Stimulated activated CD4-positive, alpha-beta T cell treated with anti-CD3 and anti-CD28 coated beads, TNF-alpha, amount 100 ng/mL, for 4 hours (primary cell): ENCODE results near the gene ASAH2.
"Not testable (repeated sequence)": the region's sequence is repeated elsewhere in the genome, so short reads cannot be mapped to it uniquely, and the experiment has no call there.

Experiments used
- DNase-seq, 3 experiments: peaks; one replicate each; pipeline ENCODE4 v3.0.0-alpha.2; 2020; ENCODE audit warnings: low read depth in 3 of 3

ASAH2 gene

DNA sequence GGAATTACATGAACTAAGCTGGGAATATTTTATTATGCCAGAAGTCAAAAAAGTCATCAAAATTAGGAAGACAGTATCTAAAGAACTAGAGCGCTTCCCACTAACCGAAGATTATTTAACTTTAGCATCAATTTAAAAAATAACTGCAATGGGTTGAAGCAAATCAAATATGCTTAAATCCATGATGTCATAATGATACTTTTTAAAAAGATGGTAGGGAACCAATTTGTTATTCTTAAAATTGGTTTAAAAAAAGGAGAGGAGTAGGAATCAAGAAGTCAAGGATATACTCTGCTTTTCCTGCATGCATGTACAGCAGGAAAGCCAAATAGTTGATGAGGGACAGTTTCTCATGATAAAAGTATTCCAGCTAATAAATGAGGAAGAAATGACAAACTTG, 3.2 kb upstream of the ASAH2 start:
- no peak for DNase-seq

DNA sequence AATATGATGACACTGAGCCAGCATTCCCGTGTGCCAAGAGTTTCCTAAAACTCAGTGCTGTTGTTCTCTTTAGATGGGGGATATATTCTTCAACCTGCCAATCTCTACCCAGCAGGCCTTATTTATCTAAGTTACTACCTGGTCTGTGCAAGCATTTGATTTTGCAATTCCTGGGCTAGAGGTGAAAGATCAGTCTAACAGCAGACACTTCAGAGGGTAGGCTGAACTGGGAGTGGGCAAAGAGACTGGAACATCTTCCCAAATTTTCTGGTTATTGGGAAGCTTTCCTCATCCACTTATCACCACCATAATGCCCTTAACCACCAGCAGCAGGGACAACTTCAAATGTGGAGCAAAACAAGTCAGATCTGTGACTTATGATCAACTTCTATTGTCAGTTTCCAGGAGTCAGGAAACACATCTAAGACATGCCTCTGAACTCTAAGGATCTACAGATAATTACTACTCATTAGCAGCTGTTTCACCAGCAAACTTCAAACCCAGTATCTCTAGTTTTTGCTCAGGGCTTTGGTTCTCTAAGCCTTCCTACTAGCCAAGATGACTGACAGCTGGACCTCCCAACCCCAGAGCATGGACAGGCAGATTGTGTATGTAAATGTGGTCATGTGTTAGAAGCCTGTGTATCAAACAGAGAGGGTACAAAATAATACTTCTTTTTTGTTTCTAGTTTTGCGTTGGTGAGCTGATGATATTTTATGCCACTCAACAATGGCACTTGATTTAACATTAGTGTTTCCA, 1.0 kb downstream of the ASAH2 start:
- no peak for DNase-seq

DNA sequence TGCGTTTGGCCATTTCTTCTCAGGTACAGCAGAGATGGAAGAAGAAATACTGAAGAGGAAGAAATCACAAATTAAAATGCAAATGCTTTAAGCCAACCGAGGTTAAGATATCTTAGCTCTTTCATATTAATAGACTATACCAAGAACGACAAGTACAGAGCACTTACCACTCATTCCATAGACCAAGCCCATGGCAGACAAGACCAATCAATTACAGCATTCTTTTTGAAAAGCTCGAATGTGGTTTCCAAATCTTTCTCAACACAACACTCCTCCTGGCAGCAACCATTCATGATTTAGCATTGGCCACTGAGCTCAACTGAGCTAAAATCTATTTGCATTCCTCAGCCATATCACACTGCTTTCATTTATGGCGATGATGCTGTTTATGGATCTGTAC, 2.7 kb downstream of the ASAH2 start:
- no peak for DNase-seq

DNA sequence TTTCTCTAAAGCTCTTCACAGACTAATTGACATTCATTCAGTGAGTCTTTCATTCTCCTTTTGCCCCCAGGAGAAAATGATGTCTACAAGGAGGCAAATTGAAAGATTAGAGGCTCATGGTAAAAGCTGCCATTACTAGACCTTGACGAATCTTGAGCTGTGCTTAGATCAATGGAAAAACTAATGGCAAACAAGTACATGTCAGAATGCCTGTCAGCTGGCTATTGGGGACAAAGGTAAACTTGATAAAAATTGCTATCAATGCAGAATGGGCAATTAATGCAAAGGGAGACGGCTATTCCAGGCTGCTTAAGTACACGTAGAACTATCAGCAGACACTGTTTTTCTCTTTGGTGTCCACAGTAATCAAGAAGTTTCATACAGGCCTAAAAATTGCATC, 3.3 kb downstream of the ASAH2 start:
- no peak for DNase-seq

DNA sequence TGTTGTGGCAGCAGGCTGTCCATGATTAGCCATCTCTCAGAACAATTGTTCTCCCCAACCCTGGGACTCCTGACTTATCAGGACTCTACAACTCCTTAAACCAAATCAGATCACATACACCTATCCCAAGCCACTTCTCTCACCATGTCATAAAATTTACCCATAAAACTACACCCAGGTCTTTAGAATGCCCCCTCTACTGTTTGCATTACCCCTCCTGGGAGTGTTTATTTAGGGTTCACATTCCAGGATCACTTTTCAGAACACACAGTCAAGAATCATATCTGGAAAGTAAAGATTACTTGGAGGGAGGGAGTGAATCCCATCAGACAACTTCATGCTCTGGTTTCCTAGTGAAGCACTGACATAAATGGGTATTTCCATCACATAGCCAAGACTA, 7.1 kb downstream of the ASAH2 start:
- no peak for DNase-seq

DNA sequence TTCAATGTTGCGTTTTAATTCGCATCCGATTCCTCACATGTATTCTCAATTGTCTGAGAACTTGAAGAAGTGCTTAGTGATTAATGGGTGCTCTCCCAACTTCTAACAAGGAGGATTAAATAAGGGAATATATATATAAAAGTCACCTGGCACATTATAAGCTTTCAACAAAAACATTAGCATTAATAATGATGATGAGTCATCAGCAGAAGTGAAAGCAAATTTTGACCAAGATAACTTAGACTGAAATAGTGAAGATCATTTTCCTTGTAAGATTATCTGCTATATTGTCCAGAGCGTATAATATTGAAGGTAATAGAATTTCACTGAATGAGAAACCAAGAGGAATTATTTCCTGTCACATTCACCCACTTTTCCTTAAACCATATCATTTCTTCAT, 8.5 kb downstream of the ASAH2 start:
- no peak for DNase-seq

DNA sequence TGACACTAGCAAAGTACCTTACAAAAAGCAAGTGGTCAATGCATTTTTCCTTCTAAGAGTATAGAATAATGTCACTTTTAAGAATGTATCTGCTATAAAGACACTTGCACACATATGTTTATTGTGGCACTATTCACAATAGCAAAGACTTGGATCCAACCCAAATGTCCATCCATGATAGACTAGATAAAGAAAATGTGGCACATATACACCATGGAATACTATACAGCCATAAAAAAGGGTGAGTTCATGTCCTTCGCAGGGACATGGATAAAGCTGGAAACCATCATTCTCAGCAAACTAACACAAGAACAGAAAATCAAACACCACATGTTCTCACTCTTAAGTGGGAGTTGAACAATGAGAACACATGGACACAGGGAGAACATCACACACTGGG, 9.8 kb downstream of the ASAH2 start:
- DNase-seq, result not testable (repeated sequence)

DNA sequence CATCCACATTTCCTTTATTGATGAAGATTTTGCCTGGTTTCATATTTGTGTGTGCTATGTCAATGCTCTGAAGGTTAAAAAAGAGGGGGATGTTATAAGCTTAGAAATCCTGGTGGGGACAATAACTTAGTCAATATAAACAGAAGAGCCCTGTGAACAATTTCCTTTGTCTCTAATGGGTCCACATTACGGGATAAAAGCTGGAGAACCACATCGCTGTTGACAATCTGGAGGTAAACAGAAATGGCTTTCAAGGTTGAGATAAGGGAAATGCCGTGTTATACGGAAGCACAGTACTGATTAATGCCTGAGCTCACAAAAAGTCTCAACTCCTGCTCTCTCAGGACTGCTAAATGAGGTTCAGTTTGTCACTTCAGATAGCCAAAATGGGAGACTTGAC, 16.8 kb downstream of the ASAH2 start:
- no peak for DNase-seq

DNA sequence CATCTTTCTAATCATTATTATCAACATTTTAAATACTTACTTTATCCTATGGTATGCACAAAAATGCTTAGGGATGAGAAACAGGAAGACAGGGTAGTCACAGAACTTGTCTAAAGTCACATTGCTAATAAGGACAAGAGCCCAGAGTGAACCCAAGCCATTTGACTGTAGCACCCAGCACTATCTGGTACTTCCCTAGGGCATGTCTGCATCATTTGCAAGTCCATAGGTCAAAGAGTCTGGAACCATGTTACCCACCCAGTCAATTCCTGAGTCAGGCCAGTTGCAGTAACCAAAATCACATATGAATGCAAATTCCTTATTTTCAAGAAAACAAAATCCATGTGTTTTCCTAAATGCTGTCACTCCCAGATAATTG, 19.1 kb downstream of the ASAH2 start:
- DNase-seq, result no peak

DNA sequence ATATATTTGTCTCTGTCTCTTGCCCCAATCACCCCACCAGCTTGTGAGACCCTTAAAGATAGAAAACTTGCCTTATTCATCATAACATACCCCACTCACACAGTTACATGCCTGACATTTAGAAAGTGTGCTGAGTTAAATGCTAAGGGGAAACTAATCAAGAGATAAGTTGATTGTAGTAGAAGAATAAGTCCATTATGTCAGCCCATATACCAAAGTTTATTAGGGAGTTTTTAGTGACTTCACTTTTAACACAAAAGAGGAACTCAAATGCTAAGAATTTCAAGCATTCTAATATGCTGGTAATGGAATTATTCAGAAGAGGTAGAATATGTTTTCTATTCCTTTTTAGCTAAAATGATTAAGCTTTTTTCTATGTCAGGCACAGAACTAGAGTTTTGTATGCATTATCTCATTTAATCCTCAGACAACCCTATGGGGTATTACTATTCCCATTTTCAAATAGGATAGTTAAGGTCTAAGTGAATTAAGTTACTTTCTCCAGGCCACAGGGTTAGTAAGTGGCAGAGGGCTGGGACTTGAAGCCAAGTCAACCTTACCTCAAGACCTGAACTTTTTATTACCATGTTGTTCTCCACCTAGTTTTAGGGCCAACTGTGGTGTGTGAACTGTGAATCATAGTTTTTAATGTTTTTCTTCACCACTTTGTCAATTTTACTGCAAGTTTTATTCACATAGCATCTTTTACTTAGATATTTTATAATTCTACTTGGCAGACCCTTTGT, 19.6 kb downstream of the ASAH2 start:
- no peak for DNase-seq

DNA sequence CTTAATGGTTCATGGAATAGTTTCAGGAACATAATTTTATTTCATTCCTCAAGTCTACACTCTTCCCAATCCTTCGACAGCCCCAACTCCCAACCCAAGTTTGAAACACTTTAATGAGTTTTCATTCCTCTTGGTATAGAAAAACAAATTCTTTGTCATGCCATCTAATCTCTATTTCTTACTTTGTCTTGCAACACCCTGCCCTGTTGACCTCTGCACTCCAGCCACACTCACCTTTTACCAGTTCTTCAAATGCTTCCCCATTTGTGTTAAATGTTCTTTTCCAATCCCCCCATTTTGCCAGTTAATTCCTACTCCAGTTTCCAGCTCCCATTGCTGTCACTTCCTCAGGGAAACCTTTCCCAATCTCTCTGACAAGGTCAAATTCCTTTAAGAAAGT, 21.9 kb downstream of the ASAH2 start:
- DNase-seq, result no peak

DNA sequence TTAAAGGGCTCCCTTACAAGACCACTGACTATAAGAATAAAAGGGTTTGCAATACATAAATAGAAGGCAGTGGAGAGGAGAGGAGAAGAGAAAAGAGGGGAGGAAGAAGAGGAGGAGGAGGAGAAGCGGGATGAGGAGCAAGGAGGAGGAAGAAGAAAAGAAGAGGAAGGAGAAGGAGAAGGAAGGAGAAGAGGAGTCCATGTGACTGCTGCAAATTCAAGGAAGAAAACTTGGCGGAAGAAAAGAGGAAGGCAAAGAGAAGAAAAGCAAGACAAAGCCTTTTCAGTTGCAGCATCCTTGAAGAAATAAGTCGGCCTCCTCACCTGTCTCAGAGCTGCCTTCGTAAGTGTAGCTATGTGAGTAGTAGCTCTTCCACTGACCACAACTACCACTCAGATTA, 22.6 kb downstream of the ASAH2 start:
- DNase-seq, result no peak

DNA sequence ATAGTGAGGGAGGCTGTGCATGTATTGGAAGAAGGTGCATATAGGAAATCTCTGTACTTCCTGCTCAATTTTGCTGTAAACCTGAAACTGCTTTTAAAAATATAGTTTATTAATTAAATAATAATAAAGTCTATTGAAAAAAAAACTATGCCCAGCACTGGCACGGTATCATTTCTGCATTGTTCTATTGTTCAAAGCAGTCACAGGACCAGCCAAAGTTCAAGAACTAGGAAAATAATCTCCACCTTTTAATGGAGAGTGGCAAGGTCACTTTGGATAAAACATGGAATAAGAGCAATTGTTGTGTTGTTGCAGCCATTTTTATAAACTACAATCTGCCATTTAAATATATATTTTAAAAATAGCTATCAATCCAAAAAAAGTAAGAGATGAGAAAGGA, 24.7 kb downstream of the ASAH2 start:
- DNase-seq, result no peak

DNA sequence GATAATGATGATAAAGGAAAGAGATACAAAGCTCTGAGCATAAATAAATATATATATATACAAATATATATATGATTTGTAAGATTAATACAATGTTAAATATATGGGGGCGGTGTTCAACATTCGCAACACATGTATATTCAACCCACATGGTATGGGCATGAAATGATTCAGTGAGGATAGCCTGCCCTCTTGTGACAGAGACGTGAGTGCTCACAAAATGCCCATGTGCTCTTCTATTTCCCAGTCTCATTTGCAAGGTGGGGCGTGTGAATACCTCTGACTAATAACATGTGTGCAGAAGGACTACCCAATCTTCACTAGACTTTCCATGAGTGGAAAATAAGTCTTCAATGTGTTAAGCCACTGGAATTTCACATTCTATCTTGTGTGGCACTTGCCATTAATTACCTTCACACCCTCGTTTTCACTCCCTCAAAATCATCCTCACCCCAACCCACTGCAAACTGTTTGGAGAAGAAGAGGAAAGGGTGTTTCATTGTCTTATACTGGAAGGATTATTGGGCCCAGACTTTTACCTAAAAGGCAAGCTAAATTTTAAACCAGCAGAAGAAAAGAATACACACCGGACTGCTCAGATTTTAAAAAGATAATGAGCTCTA, 26.9 kb downstream of the ASAH2 start:
- DNase-seq, result no peak

DNA sequence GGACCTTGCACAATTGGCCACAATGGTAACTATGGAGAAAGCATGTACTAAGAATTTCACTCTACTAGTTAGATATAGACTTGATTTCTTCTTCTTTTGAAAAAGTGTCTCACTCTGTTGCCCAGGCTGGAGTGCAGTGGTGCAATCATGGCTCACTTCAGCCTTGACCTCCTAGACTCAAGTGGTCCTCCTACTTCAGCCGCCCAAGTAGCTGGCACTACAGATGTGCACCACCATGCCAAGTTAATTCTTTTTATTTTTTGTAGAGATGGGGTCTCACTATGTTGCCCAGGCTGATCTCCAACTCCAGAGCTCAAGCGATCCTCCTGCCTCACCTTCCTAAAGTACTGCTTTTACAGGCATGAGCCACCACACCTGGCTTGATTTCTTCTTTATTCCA, 29.1 kb downstream of the ASAH2 start:
- DNase-seq, result no peak

DNA sequence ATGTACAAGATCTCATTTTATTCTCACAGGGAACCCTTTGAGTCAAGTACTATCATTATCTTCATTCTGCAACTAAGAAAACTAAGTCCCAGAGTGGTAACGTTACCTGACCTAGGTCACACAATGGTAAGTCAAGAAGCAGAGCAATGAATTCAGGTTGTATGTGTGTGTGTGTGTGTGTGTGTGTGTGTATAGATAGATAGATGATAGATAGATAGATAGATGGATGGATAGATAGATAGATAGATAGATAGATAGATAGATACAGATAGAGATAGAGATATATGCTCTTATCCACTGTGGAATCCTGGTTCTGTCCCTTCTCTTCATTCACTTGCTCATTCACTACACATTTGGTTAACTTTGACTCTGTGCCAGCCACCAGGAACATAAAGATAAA, 29.8 kb downstream of the ASAH2 start:
- DNase-seq, result no peak

DNA sequence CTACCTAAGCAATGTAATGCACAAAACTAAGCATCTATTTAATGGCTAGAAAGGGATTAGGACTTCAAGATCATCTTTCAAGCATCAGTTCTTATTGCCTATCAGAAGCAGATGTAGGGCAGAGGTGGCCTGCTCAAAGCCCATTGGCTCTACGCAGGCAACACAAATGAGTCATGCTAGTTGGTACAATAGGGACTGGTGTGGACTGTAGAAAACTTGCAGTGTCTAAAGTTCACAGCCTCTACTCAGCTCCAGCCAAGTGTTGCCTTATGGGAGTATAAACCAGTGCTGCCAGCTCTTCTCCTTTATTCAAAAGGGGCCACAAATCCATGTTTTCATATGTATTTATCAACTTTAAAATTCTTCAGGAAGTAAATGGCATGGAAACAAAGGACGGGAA, 31.7 kb downstream of the ASAH2 start:
- DNase-seq, result no peak

DNA sequence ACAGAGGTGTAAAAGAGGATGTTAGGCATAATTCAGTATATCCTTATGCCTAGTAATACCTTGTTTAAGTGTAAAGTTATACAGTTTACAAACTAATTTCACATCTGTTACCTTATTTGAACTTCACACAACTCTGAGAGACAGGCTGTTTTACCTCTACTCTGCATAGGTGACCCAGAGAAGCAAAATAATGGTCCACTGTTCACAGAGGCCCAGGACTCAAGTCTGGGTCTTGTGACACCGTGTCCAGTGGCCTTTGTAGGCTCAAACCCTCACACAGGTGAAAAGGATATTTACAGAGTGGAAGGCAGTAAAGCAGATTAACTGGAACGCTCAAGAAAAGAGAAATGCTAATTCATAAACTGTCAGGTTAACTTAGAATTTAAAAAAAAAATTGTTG, 32.1 kb downstream of the ASAH2 start:
- DNase-seq, result no peak

DNA sequence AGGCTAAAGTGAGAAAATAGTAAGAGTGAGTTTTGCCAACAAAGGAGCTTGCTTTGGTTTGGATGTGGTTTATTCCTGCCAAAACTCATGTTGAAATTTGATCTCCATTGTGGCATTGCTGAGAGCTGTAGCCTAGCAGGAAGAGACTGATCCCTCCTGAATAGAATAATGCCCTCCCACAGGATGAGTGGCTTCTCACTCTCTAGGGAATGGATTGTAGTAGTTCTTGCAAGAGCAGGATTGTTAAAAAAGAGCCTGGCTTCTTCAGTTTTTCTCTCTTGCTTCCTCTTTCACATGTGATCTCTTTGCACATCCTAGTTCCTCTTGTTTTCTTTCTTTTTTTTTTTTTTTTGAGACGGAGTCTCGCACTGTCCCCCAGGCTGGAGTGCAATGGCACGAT, 34.4 kb downstream of the ASAH2 start:
- no peak for DNase-seq

DNA sequence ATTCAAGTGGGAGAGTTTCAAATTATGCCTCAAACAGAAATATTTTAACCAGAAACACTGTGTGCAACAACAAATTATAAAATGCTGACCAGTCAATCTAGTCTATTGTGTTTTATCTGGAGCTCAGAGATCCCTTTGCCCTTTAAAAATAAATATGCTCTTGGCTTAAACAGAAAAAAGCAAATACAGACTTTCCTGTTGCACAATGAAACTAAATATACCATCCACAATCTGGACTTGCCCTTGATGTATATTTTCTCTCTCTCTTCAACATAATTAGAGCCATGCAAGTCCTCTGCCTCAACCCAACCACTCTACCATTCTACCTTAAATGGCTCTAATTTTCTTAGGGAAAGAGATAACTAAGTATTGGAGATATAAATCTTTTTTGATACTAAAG, 34.9 kb downstream of the ASAH2 start:
- DNase-seq, result no peak

DNA sequence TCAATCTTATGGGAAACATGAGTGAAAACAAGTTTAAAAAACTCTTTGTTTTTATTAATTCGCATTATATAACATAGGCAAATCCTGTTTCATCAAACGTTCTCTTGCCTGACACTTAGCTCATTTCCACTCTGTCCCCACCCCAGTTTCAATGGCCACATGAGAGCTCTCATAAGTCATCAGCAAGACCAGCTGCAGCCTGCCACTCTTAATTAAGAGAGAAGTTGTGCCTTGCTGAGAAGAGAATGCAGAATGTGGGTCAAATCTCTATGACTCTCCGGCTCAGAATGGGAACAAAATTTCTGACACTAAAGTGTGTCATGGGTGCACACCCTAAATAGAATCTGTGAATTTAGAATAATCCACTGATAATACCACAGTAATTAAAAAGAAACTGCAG, 39.6 kb downstream of the ASAH2 start:
- no peak for DNase-seq

DNA sequence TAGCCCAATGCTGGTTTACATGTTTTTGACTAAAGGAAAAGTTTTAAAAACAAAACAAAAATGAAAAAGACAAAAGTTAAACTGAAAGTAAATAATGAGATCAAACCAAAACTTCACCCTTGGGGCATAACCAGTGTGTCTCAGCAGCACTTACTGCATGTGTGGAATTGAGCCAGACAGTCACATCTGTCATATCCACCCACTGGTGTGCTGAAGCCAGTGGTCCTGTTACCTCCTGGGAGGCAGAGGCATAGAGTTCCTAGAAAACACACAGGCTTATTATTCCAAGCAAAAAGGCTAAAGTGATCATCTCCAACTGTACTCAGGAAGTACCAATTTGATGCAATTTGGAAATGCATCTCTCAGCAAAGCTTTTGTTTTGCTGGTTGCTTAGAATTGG, 40.4 kb downstream of the ASAH2 start:
- no peak for DNase-seq
